Uterus (tissue), 4 donors: ENCODE data around the gene ASTN2. TPM values are rescaled to one million over a fixed set of nuclear protein-coding genes. Genes with fewer than 3 reads are reported as not detected.

Source experiments
- DNase-seq, 2 donors: peaks; one replicate each; pipeline ENCODE4 v3.0.0-alpha.2; 2019 to 2020
- H3K27ac ChIP-seq, 2 donors: fragments of 200-600 bp; sonication (generic); 1 replicate in 1 of 2; 2 replicates in 1 of 2; pipeline ENCODE4 v1.5.1; 2016 to 2018
- H3K27me3 ChIP-seq, 2 donors: fragments of 200-600 bp; sonication (generic); one replicate each; pipeline ENCODE4 v1.5.1; 2018 to 2019; ENCODE audit warnings: control low read depth in 1 of 2
- H3K36me3 ChIP-seq, 2 donors: fragments of 200-600 bp; sonication (generic); one replicate each; pipeline ENCODE4 v1.5.1; 2019; ENCODE audit warnings: control low read depth in 1 of 2
- H3K4me1 ChIP-seq, 2 donors: fragments of 200-600 bp; sonication (generic); one replicate each; pipeline ENCODE4 v1.5.1; 2018 to 2019; ENCODE audit warnings: control low read depth in 1 of 2
- H3K4me3 ChIP-seq, 2 donors: fragments of 200-600 bp; sonication (generic); 1 replicate in 1 of 2; 2 replicates in 1 of 2; pipeline ENCODE4 v1.5.1; 2018 to 2019; ENCODE audit warnings: mild to moderate bottlenecking in 1 of 2
- H3K9me3 ChIP-seq, 2 donors: fragments of 200-600 bp; sonication (generic); one replicate each; pipeline ENCODE4 v1.5.1; 2019; ENCODE audit warnings: control low read depth in 1 of 2
- POLR2A ChIP-seq, 2 donors: fragments of 450-650 bp; IDR thresholded peaks; one replicate each; pipeline ENCODE4 v1.6.1; 2016; ENCODE audit warnings: antibody characterized with exemption in 2 of 2, mild to moderate bottlenecking in 1 of 2, moderate library complexity in 1 of 2
- intact Hi-C: fragments of 100-400 bp; cut with DNase I; formaldehyde crosslinking; loops from one replicate; pipeline ENCODE4 v1.15.1; 2023; ENCODE audit warnings: low total_unique reads
- total RNA-seq, 4 donors: library from RNA; depleted of rRNA in 3 of 4; stranded (reverse); fragments of >200 nt in 3 of 4; gene quantifications; one replicate each; pipeline versions ENCODE4 v1.1.0 to v1.2.4, GENCODE V29; 2014 to 2023
- TF ChIP-seq, protein P1 (sequence below), 4 experiments: fragments of 200-600 bp in 2 of 4; fragments of 450-650 bp in 2 of 4; sonication (generic) in 2 of 4; IDR thresholded peaks; one replicate each; pipeline ENCODE4 v1.5.1; 2016 to 2019; ENCODE audit warnings: antibody characterized with exemption in 4 of 4, mild to moderate bottlenecking in 2 of 4, moderate library complexity in 1 of 4
- donor health status: DM: yes; HTN: yes; CAD: no.

Gene ASTN2
- total RNA-seq, 4 donors from 2014 or later = 1.8 to 8.6 (median 6.7) TPM

DNA sequence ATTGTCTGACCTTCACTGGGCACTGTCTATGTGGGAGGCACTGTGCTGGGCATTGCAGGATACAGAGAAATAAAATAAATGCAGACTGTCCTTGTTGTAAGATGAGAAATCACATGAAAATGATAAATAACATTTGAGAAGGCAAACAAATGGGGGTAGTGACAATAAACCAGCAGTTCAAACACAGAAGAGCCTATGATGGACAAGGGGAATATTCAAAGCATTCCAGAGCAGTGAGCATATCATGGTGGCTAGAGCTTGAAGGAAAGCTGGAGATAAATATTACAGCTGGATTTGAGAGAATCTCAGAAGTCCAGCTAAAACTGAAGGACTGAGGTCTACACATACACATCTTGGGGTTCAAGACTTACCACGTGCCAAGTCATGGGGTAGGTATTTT is 209.9 kb downstream of the ASTN2 start:
- Histone ChIP-seq H3K4me3 (no peak overlapping the region), H3K36me3 (no peaks in the 10 kb centered on the region), H3K27ac (no peak overlapping the region), H3K4me1 (no peaks in the 10 kb centered on the region), H3K27me3 (no peaks in the 10 kb centered on the region), H3K9me3 (no peaks in the 10 kb centered on the region)
- intact Hi-C loops = no loop called here
- TF ChIP-seq, protein P1, sequence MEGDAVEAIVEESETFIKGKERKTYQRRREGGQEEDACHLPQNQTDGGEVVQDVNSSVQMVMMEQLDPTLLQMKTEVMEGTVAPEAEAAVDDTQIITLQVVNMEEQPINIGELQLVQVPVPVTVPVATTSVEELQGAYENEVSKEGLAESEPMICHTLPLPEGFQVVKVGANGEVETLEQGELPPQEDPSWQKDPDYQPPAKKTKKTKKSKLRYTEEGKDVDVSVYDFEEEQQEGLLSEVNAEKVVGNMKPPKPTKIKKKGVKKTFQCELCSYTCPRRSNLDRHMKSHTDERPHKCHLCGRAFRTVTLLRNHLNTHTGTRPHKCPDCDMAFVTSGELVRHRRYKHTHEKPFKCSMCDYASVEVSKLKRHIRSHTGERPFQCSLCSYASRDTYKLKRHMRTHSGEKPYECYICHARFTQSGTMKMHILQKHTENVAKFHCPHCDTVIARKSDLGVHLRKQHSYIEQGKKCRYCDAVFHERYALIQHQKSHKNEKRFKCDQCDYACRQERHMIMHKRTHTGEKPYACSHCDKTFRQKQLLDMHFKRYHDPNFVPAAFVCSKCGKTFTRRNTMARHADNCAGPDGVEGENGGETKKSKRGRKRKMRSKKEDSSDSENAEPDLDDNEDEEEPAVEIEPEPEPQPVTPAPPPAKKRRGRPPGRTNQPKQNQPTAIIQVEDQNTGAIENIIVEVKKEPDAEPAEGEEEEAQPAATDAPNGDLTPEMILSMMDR (IDR thresholded peaks at IDR 0.05) = no peak
- no peak for TF ChIP-seq POLR2A (IDR thresholded peaks at IDR 0.05)
- no peak for DNase-seq

DNA sequence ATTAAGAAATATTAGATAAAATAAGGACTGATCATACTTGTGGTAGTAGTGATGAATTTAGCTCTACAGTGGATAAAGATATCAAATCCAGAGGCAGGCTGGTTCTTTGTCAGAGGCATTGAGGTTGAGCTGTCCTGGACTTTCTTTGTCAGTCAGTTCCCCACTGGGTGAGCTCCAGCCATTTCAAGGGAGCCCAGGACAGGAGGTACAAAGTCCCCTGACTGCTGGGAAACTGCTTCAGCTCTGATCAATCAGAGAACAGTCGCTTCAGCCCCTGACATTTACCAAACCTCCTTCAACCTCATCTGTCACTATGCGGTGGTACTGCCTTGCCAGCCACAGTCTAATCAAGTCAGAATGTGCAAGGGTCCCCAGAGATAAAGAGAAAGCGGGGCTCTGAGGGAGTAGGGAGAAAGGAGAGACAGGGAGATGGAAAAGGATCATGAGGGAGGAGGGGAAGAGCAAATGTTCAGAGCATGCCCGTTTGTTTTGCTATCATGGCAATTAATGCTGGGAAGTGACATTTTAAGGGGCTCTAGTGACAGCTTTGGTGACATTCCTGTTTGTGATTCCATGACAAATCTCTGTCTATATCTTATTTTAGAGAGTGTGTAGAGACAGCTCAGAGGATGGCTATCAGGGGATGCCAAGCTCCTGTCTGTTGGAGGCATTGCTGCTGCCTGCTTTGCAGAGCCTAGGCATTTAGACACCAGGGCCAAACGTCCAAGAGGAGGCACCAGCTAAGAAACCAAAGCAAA is 223.2 kb downstream of the ASTN2 start:
- Histone ChIP-seq H3K27me3 (no peaks in the 10 kb centered on the region), H3K4me3 (no peak overlapping the region), H3K4me1 (no peaks in the 10 kb centered on the region), H3K9me3 (no peaks in the 10 kb centered on the region), H3K27ac (no peak overlapping the region), H3K36me3 (no peaks in the 10 kb centered on the region)
- DNase-seq = no peak
- TF ChIP-seq POLR2A (IDR thresholded peaks at IDR 0.05) = no peak
- TF ChIP-seq, protein P1 (IDR thresholded peaks at IDR 0.05) = no peak
- intact Hi-C loops = no loop called here

DNA sequence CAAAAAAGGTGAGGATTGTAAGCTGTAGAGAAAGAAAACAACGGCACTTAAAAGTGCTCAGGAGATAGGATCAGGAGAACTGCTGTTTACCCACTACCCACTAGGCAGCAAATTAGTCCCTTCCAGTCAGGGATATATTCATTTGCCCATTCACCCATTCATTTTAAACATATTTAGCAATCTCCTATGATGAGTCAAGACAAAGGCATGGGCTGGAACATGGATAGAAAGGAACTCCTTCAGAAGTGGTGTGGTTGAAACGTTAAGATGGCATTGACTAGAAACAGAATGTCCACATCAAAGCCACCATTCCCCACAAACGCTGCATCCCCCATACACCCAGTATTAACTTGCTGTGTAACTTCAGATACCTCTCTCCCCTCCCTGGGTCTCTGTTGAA is 225.7 kb downstream of the ASTN2 start:
- DNase-seq = no peak
- intact Hi-C loops = no loop called here
- H3K4me1 ChIP-seq = no peaks in the 10 kb centered on the region
- no peaks in the 10 kb centered on the region for H3K27me3 ChIP-seq
- H3K36me3 ChIP-seq = no peaks in the 10 kb centered on the region
- no peak for TF ChIP-seq POLR2A (IDR thresholded peaks at IDR 0.05)
- TF ChIP-seq, protein P1 (IDR thresholded peaks at IDR 0.05) = no peak
- H3K27ac ChIP-seq = no peak overlapping the region
- no peaks in the 10 kb centered on the region for H3K9me3 ChIP-seq
- no peak overlapping the region for H3K4me3 ChIP-seq

DNA sequence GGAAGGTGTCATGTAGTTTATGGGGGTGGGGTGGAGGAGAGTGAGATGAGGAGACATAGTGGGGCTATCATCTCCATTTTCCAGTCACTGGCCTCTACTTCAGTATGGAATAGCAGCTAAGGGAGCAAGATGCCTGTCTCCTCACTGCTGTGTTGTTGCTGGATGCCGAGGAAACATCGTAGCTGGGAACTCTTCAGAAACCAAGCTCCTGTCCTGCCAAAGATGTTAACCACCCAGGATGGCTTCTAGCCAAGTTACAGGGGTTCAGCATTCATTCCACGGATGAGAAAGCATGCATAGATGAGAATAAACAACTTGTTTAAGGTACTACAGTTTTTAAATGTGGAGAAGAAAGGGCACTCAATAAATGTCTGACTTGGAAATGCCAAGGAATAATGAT is 226.5 kb downstream of the ASTN2 start:
- no peaks in the 10 kb centered on the region for H3K9me3 ChIP-seq
- DNase-seq = no peak
- intact Hi-C loops = no loop called here
- H3K36me3 ChIP-seq = no peaks in the 10 kb centered on the region
- no peaks in the 10 kb centered on the region for H3K4me1 ChIP-seq
- TF ChIP-seq, protein P1 (IDR thresholded peaks at IDR 0.05) = no peak
- TF ChIP-seq POLR2A (IDR thresholded peaks at IDR 0.05) = no peak
- H3K27ac ChIP-seq = no peak overlapping the region
- no peak overlapping the region for H3K4me3 ChIP-seq
- no peaks in the 10 kb centered on the region for H3K27me3 ChIP-seq

DNA sequence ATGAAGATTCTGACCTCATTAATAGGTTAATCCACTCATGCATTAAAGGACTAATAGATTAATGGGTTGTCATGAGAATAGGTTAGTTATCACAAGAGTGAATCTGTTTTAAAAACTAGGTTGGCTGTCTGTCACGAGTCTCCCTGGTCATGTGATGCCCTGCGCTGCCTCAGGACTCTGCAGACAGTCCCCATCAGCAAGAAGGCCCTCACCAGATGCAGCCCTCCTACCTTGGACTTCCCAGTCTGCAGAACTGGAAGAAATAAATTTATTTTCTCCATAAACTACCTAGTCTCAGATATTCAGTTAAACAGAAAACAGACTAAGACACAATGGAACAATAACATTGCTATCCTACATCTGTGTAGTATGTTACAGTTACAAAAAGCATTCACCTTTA is 227.4 kb downstream of the ASTN2 start:
- Histone ChIP-seq H3K36me3 (no peaks in the 10 kb centered on the region), H3K27me3 (no peaks in the 10 kb centered on the region), H3K4me1 (no peaks in the 10 kb centered on the region), H3K4me3 (no peak overlapping the region), H3K9me3 (no peaks in the 10 kb centered on the region), H3K27ac (no peak overlapping the region)
- intact Hi-C loops = no loop called here
- DNase-seq = no peak
- TF ChIP-seq, protein P1 (IDR thresholded peaks at IDR 0.05) = no peak
- TF ChIP-seq POLR2A (IDR thresholded peaks at IDR 0.05) = no peak
